Thoracic aorta (tissue), 2 donors: ENCODE data around the gene ZSCAN32. TPM values are rescaled to one million over a fixed set of nuclear protein-coding genes. Genes with fewer than 3 reads are reported as not detected.

Experiments
- ATAC-seq: fragments of 150-250 bp; one replicate; pipeline ENCODE4 v1.8.0; 2017; ENCODE audit warnings: low read depth; ENCODE audit not compliant: insufficient number of reproducible peaks, low FRiP score
- DNase-seq: peaks from one replicate; pipeline ENCODE4 v3.0.0-alpha.2; 2020; ENCODE audit warnings: low spot score
- H3K27ac ChIP-seq, 2 donors: fragments of 200-600 bp; sonication (generic); 1 replicate in 1 of 2; 2 replicates in 1 of 2; pipeline ENCODE4 v1.5.1; 2016; ENCODE audit warnings: mild to moderate bottlenecking in 2 of 2, moderate library complexity in 2 of 2
- H3K27me3 ChIP-seq: fragments of 200-600 bp; sonication (generic); replicated peaks from 2 replicates; pipeline ENCODE4 v1.6.0; 2016; ENCODE audit warnings: mild to moderate bottlenecking; ENCODE audit not compliant: insufficient read depth
- H3K36me3 ChIP-seq: fragments of 200-600 bp; sonication (generic); one replicate; pipeline ENCODE4 v1.5.1; 2016
- H3K4me1 ChIP-seq, 2 donors: fragments of 200-600 bp; sonication (generic); 1 replicate in 1 of 2; 2 replicates in 1 of 2; pipeline versions ENCODE4 v1.5.1 to v1.6.0; 2016; ENCODE audit warnings: low read depth in 2 of 2, mild to moderate bottlenecking in 1 of 2; ENCODE audit not compliant: control insufficient read depth in 1 of 2
- H3K4me3 ChIP-seq: fragments of 200-600 bp; sonication (generic); 2 replicates; pipeline ENCODE4 v1.5.1; 2016; ENCODE audit warnings: mild to moderate bottlenecking
- H3K9me3 ChIP-seq: fragments of 200-600 bp; sonication (generic); 2 replicates; pipeline ENCODE4 v1.5.1; 2016
- CTCF ChIP-seq: fragments of 200-600 bp; sonication (generic); IDR thresholded peaks from one replicate; pipeline ENCODE4 v1.5.1; 2019; ENCODE audit warnings: antibody characterized with exemption
- total RNA-seq, 2 donors: library from RNA; depleted of rRNA; stranded (reverse); fragments of >200 nt; gene quantifications; one replicate each; pipeline versions ENCODE4 v1.1.0 to v1.2.3, GENCODE V29; 2016

Gene ZSCAN32
- total RNA-seq, 2 donors from 2014 or later: 12.5 to 15.0 TPM

DNA sequence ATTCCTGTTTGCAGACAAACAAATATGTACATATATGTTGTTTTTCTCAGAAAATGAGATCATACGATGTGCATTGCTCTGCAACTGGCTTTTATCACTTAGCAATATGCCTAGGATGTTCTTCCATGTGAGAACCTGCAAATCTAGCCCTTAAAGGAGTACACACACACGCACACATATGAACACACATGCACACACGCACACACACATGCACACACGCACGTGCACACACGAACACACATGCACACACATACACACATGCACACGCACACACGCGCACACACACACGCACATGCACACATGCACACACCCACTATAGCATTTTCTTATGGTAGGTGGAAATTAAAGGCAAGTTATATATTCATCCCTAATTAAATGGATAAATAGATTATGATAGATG, 53.2 kb downstream of the ZSCAN32 start:
- ATAC-seq (no peak), DNase-seq (no peak)
- Histone ChIP-seq H3K27ac (no peak overlapping the region), H3K4me3 (no peak overlapping the region), H3K36me3 (no peaks in the 10 kb centered on the region), H3K9me3 (no peaks in the 10 kb centered on the region), H3K4me1 (no peaks in the 10 kb centered on the region), H3K27me3 (no peaks in the 10 kb centered on the region)
- TF ChIP-seq CTCF: no peak

DNA sequence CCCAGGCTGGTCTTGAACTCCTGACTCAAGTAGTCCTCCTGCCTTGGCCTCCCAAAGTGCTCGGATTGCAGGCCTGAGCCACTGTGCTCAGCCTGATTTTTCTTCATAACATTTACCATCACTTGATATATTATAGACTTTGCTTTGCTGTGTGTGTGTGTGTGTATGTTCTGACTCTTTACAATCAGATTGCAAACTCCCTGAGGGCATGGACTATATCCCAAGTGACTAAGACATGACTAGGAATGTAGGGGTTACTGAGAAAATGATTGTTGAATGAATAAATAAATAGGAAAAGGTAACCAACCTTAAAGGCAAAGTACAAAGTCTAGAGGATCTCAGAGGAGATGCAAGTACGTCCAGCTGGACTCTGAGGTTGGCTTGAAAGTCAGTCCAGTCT, 54.8 kb downstream of the ZSCAN32 start:
- no peak for ATAC-seq
- H3K27me3 ChIP-seq: no peaks in the 10 kb centered on the region

More for the DNA sequence above, 54.8 kb downstream of the ZSCAN32 start:
- Histone ChIP-seq H3K9me3 (no peaks in the 10 kb centered on the region), H3K4me1 (no peaks in the 10 kb centered on the region), H3K36me3 (no peaks in the 10 kb centered on the region), H3K4me3 (no peak overlapping the region), H3K27ac (no peak overlapping the region)
- no peak for TF ChIP-seq CTCF
- no peak for DNase-seq

Other genes starting within 250 kb of the ZSCAN32 start
- not detected for gene OR1F1, start 212.8 kb downstream of the ZSCAN32 start, total RNA-seq
- 10 to 100 TPM in 1 of 2 donors, 1 to 10 TPM in 1; 1.2 to 11.1 TPM for gene ZNF200, start 165.8 kb downstream of the ZSCAN32 start, total RNA-seq
- gene MEFV, start 144.4 kb downstream of the ZSCAN32 start, total RNA-seq: 1 to 10 TPM; 3.5 to 6.1 TPM
- 10 to 100 TPM; 41.4 to 59.5 TPM for gene ZNF263, start 117.5 kb downstream of the ZSCAN32 start, total RNA-seq
- 1 to 10 TPM; 2.3 to 5.1 TPM for gene TIGD7, start 95.6 kb downstream of the ZSCAN32 start, total RNA-seq
- 10 to 100 TPM; 11.5 to 41.6 TPM for gene ZNF75A, start 95.5 kb downstream of the ZSCAN32 start, total RNA-seq
- gene OR2C1, start 45.1 kb downstream of the ZSCAN32 start, total RNA-seq: not detected
- 10 to 100 TPM in 1 of 2 donors, 1 to 10 TPM in 1; 5.4 to 16.8 TPM for gene ZNF174, start 211 bp upstream of the ZSCAN32 start, total RNA-seq
- gene ZNF597, start 42.5 kb upstream of the ZSCAN32 start, total RNA-seq: 1 to 10 TPM; 2.3 to 6.2 TPM
- gene NAA60, start 42.7 kb upstream of the ZSCAN32 start, total RNA-seq: 10 to 100 TPM; 25.2 to 40.6 TPM
- gene C16orf90, start 94.5 kb upstream of the ZSCAN32 start, total RNA-seq: not detected
- 10 to 100 TPM; 23.4 to 25.0 TPM for gene CLUAP1, start 100.0 kb upstream of the ZSCAN32 start, total RNA-seq
- 1 to 10 TPM; 2.5 to 3.7 TPM for gene NLRC3, start 176.4 kb upstream of the ZSCAN32 start, total RNA-seq
- 1 to 10 TPM; 6.9 to 7.8 TPM for gene SLX4, start 210.6 kb upstream of the ZSCAN32 start, total RNA-seq